GM23248 (cell line): ENCODE measurements around the gene LRRC8E.

Experiments
- EZH2 ChIP-seq: fragments of 200-600 bp; sonication (generic); IDR thresholded peaks from 2 replicates; pipeline ENCODE4 v1.6.1; 2018; ENCODE audit warnings: antibody characterized with exemption, mild to moderate bottlenecking; ENCODE audit not compliant: insufficient read depth, poor library complexity, severe bottlenecking
- EZH2phosphoT487 ChIP-seq: fragments of 200-600 bp; sonication (generic); IDR thresholded peaks from 2 replicates; pipeline ENCODE4 v1.6.1; 2018; ENCODE audit warnings: antibody characterized with exemption, moderate library complexity, mild to moderate bottlenecking, low read depth; ENCODE audit not compliant: insufficient read depth

DNA sequence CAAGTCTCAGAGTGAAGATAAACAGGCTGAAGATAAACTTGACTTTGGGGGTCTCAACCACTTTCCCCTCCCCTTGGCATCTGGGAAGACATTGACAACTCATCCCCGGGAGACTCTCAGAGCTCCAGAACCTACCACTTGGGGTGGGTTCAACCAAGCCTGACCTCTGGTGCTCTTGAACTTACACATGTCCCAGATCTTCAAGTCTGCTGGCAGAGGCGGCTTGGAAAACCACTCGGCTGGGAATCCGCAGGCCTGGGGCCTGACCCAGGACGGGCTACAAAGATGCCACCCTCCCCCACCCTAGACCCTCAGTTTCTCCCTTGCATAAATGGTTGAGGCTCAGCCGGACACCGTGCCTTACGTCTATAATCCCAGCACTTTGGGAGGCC, 512 bp downstream of the LRRC8E start:
- TF ChIP-seq EZH2, result no peak
- no peak for TF ChIP-seq EZH2phosphoT487
